ENCODE data around the gene FANCD2OS. TPM values are rescaled to one million over a fixed set of nuclear protein-coding genes. Genes with fewer than 3 reads are reported as not detected.

FANCD2OS gene
- total and polyA plus RNA-seq, 2 donors (not counting 3 experiments of a cell fraction or from before 2014, with no cell fraction given): not detected

GRCh38 chr3:10116138-10116460 is 8.0 kb upstream of the FANCD2OS start:
- Histone ChIP-seq H2AFZ (ENCODE audit: low read depth, low read length) (peak overlapping the region; percentile 86), H3K27me3 (ENCODE audit: control insufficient read depth in 2 of 2, insufficient read depth in 2 of 2, low read length in 2 of 2) (no peaks in the 10 kb centered on the region), H3K4me3 (replicated peaks in 1 of 3; ENCODE audit: insufficient read depth in 1 of 3, low read depth in 1 of 3, low read length in 3 of 3) (peak overlapping the region; percentile 63 to 87 (median 68)), H3K36me3 (ENCODE audit: control insufficient read depth in 2 of 2, extremely low read depth in 1 of 2, insufficient read depth in 2 of 2, low read length in 2 of 2) (peaks cover 3% of the 10 kb centered on the region in 2 experiments), H3K4me2 (ENCODE audit: insufficient read depth, low read length) (peak overlapping the region; percentile 74), H3K9me3 (replicated peaks; ENCODE audit: control insufficient read depth, insufficient read depth, low read length) (no peaks in the 10 kb centered on the region), H3K9ac (replicated peaks; ENCODE audit: extremely low read depth, insufficient read depth, low read length) (peak overlapping the region; percentile 90), H4K20me1 (replicated peaks; ENCODE audit: control insufficient read depth, extremely low read depth, insufficient read depth, low read length) (peaks cover 3% of the 10 kb centered on the region), H3K4me1 (ENCODE audit: control insufficient read depth, extremely low read depth, insufficient read depth, low read length) (peaks cover 9% of the 10 kb centered on the region), H3K79me2 (ENCODE audit: control insufficient read depth, insufficient read depth, low read length) (peaks cover 52% of the 10 kb centered on the region), H3K27ac (ENCODE audit: insufficient read depth, low read depth, low read length) (peak overlapping the region; percentile 59), H3K9me1 (replicated peaks; ENCODE audit: control insufficient read depth, extremely low read depth, insufficient read depth, low read length) (no peaks in the 10 kb centered on the region)
- DNase-seq (ENCODE audit: low read depth, low spot score) (no peak), FAIRE-seq (no peak)
- ChIA-PET POLR2A (no interaction called here), CTCF (interaction anchor here (2.0 kb wide), 1 partner anchor 25 kb away, joined by 4 read pairs; the partner anchor contains the start of gene VHL)
- dilution Hi-C loops (cut with MboI; ENCODE audit: extremely low pct_ligation_motif_present, low sequenced_read_pairs): no loop called here
- no peak for TF ChIP-seq FOS (IDR thresholded peaks at IDR 0.05; ENCODE audit: borderline replicate concordance, insufficient read depth, low read length)
- TF ChIP-seq EZH2 (IDR thresholded peaks at IDR 0.05; ENCODE audit: borderline replicate concordance, low read depth, low read length, severe bottlenecking): no peak
- TF ChIP-seq MAX (IDR thresholded peaks at IDR 0.05; ENCODE audit: insufficient read depth, insufficient read length): no peak
- no peak for TF ChIP-seq MYC (IDR thresholded peaks at IDR 0.05; ENCODE audit: low read depth, low read length)
- TF ChIP-seq POLR2AphosphoS5 (IDR thresholded peaks at IDR 0.05; ENCODE audit: insufficient read depth, low read depth, low read length): no peak
- TF ChIP-seq, protein P1, sequence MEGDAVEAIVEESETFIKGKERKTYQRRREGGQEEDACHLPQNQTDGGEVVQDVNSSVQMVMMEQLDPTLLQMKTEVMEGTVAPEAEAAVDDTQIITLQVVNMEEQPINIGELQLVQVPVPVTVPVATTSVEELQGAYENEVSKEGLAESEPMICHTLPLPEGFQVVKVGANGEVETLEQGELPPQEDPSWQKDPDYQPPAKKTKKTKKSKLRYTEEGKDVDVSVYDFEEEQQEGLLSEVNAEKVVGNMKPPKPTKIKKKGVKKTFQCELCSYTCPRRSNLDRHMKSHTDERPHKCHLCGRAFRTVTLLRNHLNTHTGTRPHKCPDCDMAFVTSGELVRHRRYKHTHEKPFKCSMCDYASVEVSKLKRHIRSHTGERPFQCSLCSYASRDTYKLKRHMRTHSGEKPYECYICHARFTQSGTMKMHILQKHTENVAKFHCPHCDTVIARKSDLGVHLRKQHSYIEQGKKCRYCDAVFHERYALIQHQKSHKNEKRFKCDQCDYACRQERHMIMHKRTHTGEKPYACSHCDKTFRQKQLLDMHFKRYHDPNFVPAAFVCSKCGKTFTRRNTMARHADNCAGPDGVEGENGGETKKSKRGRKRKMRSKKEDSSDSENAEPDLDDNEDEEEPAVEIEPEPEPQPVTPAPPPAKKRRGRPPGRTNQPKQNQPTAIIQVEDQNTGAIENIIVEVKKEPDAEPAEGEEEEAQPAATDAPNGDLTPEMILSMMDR (IDR thresholded peaks at IDR 0.05; ENCODE audit: extremely low read depth in 1 of 2, insufficient read depth in 1 of 2, low read depth in 1 of 2, low read length in 2 of 2): no peak
- no peak for TF ChIP-seq GATA2 (IDR thresholded peaks at IDR 0.05; ENCODE audit: insufficient read depth, insufficient read length, low read depth, low read length)
- TF ChIP-seq POLR2A (IDR thresholded peaks at IDR 0.05; ENCODE audit: low read depth, low read length): no peak
- TF ChIP-seq JUN (IDR thresholded peaks at IDR 0.05; ENCODE audit: borderline replicate concordance, insufficient read depth, insufficient read length, low read depth): no peak
- no TSS peak for BruUV-seq (replicated peaks)
- intact Hi-C loops (cut with micrococcal nuclease): loop anchor here (2.0 to 10.0 kb wide), 2 partner anchors 49 to 131 kb away; partner anchors contain the start of genes EMC3 and IRAK2
